ENCODE measurements around the gene IL17RE. TPM values are rescaled to one million over a fixed set of nuclear protein-coding genes. Genes with fewer than 3 reads are reported as not detected.

IL17RE gene
- total and polyA plus RNA-seq, 2 of the 13 experiments (the other 11 are each of a cell fraction or from before 2014, with no cell fraction given), result 14.5 to 24.1 TPM

DNA sequence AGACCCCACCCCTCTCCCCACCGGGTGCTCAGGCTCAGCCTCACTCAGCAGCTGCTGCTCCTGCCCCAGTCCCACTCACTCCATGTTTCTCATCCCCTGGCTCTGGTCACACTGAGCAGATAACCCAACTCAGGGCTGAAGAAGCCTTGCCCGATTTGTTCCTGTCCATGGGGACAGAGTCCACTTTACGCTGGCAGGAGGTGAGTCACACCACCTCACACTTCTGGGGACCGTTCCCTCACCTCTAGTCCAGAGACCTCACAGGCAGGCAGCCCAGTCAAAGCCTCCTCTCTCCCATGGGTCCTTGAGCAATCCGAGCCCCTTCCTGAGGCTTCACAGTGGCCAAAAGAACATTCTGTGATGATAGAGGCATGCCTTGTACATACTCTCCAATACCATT is 23.9 kb upstream of the IL17RE start (continued):
- TF ChIP-seq, protein P1, sequence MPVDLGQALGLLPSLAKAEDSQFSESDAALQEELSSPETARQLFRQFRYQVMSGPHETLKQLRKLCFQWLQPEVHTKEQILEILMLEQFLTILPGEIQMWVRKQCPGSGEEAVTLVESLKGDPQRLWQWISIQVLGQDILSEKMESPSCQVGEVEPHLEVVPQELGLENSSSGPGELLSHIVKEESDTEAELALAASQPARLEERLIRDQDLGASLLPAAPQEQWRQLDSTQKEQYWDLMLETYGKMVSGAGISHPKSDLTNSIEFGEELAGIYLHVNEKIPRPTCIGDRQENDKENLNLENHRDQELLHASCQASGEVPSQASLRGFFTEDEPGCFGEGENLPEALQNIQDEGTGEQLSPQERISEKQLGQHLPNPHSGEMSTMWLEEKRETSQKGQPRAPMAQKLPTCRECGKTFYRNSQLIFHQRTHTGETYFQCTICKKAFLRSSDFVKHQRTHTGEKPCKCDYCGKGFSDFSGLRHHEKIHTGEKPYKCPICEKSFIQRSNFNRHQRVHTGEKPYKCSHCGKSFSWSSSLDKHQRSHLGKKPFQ (CRISPR knock-in tag; IDR thresholded peaks at IDR 0.05; ENCODE audit: insufficient replicate concordance), result peak; percentile 100
- TF ChIP-seq PAX8 (CRISPR knock-in tag; IDR thresholded peaks at IDR 0.05; ENCODE audit: borderline replicate concordance), result no peak
- no peak for TF ChIP-seq CAMTA2 (CRISPR knock-in tag; IDR thresholded peaks at IDR 0.05; ENCODE audit: borderline replicate concordance)
- TF ChIP-seq ZNF207 (IDR thresholded peaks at IDR 0.05; ENCODE audit: borderline replicate concordance), result no peak
- TF ChIP-seq NFKB2 (CRISPR knock-in tag; IDR thresholded peaks at IDR 0.05; ENCODE audit: borderline replicate concordance), result no peak
- peak; percentile 66 for TF ChIP-seq BHLHE40 (IDR thresholded peaks at IDR 0.05; ENCODE audit: low read length)
- TF ChIP-seq TAF15 (IDR thresholded peaks at IDR 0.05; ENCODE audit: low read depth, low read length, poor library complexity, severe bottlenecking), result no peak
- TF ChIP-seq SRY (CRISPR knock-in tag; IDR thresholded peaks at IDR 0.05), result 0 out of 2 replicates have a peak, but pooled peaks have one; percentile 29
- TF ChIP-seq, protein P2, sequence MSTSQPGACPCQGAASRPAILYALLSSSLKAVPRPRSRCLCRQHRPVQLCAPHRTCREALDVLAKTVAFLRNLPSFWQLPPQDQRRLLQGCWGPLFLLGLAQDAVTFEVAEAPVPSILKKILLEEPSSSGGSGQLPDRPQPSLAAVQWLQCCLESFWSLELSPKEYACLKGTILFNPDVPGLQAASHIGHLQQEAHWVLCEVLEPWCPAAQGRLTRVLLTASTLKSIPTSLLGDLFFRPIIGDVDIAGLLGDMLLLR (CRISPR knock-in tag; IDR thresholded peaks at IDR 0.05), result no peak
- TF ChIP-seq ATF1 (CRISPR knock-in tag; IDR thresholded peaks at IDR 0.05), result no peak
- TF ChIP-seq ZNF766 (CRISPR knock-in tag; IDR thresholded peaks at IDR 0.05; ENCODE audit: borderline replicate concordance), result no peak
- TF ChIP-seq, protein P3, sequence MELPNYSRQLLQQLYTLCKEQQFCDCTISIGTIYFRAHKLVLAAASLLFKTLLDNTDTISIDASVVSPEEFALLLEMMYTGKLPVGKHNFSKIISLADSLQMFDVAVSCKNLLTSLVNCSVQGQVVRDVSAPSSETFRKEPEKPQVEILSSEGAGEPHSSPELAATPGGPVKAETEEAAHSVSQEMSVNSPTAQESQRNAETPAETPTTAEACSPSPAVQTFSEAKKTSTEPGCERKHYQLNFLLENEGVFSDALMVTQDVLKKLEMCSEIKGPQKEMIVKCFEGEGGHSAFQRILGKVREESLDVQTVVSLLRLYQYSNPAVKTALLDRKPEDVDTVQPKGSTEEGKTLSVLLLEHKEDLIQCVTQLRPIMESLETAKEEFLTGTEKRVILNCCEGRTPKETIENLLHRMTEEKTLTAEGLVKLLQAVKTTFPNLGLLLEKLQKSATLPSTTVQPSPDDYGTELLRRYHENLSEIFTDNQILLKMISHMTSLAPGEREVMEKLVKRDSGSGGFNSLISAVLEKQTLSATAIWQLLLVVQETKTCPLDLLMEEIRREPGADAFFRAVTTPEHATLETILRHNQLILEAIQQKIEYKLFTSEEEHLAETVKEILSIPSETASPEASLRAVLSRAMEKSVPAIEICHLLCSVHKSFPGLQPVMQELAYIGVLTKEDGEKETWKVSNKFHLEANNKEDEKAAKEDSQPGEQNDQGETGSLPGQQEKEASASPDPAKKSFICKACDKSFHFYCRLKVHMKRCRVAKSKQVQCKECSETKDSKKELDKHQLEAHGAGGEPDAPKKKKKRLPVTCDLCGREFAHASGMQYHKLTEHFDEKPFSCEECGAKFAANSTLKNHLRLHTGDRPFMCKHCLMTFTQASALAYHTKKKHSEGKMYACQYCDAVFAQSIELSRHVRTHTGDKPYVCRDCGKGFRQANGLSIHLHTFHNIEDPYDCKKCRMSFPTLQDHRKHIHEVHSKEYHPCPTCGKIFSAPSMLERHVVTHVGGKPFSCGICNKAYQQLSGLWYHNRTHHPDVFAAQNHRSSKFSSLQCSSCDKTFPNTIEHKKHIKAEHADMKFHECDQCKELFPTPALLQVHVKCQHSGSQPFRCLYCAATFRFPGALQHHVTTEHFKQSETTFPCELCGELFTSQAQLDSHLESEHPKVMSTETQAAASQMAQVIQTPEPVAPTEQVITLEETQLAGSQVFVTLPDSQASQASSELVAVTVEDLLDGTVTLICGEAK (IDR thresholded peaks at IDR 0.05), result no peak
- TF ChIP-seq, protein P3 (CRISPR knock-in tag; IDR thresholded peaks at IDR 0.05), result 0 out of 2 replicates have a peak, but pooled peaks have one; percentile 64
- TF ChIP-seq, protein P4, sequence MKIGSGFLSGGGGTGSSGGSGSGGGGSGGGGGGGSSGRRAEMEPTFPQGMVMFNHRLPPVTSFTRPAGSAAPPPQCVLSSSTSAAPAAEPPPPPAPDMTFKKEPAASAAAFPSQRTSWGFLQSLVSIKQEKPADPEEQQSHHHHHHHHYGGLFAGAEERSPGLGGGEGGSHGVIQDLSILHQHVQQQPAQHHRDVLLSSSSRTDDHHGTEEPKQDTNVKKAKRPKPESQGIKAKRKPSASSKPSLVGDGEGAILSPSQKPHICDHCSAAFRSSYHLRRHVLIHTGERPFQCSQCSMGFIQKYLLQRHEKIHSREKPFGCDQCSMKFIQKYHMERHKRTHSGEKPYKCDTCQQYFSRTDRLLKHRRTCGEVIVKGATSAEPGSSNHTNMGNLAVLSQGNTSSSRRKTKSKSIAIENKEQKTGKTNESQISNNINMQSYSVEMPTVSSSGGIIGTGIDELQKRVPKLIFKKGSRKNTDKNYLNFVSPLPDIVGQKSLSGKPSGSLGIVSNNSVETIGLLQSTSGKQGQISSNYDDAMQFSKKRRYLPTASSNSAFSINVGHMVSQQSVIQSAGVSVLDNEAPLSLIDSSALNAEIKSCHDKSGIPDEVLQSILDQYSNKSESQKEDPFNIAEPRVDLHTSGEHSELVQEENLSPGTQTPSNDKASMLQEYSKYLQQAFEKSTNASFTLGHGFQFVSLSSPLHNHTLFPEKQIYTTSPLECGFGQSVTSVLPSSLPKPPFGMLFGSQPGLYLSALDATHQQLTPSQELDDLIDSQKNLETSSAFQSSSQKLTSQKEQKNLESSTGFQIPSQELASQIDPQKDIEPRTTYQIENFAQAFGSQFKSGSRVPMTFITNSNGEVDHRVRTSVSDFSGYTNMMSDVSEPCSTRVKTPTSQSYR (CRISPR knock-in tag; IDR thresholded peaks at IDR 0.05; ENCODE audit: borderline replicate concordance), result no peak
- no peak for TF ChIP-seq ZNF3 (CRISPR knock-in tag; IDR thresholded peaks at IDR 0.05)
- TF ChIP-seq, protein P5, sequence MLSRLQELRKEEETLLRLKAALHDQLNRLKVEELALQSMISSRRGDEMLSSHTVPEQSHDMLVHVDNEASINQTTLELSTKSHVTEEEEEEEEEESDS (CRISPR knock-in tag; IDR thresholded peaks at IDR 0.05; ENCODE audit: borderline replicate concordance), result no peak
- no peak for TF ChIP-seq ZNF124 (CRISPR knock-in tag; IDR thresholded peaks at IDR 0.05)

Measured in HepG2 (cell line).